Body of pancreas (tissue), 4 donors: Measurements from ENCODE around the gene NHSL1.

Experiments used
- POLR2A ChIP-seq, 3 donors: fragments of 450-650 bp; IDR thresholded peaks; one replicate each; pipeline ENCODE4 v1.6.1; 2016; ENCODE audit warnings: antibody characterized with exemption in 3 of 3, mild to moderate bottlenecking in 2 of 3
- TF ChIP-seq, protein P1 (sequence below), 7 experiments: fragments of 450-650 bp in 4 of 7; fragments of 200-600 bp in 3 of 7; sonication (generic) in 3 of 7; IDR thresholded peaks; one replicate each; pipeline ENCODE4 v1.5.1; 2016 to 2019; ENCODE audit warnings: antibody characterized with exemption in 7 of 7

DNA sequence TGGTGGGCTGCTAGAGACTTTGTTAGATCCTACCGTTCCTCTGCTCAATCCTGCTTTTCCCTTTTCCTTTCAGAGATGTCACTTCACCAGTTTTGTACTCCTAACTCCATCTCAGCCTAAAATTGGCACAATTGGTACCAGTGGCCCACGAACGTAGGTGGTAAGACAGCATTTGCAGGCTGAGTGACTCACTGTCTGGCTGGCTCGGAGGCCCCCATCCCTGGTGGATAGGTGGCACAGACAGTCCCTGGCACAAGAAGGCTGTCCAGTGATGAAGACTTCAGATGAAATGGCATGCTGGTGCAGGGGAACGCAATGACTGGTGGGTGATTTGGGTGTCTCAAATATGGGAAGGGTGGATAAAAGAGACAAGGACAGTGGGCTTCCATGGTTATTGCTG lies 84.2 kb downstream of the NHSL1 start:
- TF ChIP-seq, protein P1, sequence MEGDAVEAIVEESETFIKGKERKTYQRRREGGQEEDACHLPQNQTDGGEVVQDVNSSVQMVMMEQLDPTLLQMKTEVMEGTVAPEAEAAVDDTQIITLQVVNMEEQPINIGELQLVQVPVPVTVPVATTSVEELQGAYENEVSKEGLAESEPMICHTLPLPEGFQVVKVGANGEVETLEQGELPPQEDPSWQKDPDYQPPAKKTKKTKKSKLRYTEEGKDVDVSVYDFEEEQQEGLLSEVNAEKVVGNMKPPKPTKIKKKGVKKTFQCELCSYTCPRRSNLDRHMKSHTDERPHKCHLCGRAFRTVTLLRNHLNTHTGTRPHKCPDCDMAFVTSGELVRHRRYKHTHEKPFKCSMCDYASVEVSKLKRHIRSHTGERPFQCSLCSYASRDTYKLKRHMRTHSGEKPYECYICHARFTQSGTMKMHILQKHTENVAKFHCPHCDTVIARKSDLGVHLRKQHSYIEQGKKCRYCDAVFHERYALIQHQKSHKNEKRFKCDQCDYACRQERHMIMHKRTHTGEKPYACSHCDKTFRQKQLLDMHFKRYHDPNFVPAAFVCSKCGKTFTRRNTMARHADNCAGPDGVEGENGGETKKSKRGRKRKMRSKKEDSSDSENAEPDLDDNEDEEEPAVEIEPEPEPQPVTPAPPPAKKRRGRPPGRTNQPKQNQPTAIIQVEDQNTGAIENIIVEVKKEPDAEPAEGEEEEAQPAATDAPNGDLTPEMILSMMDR (IDR thresholded peaks at IDR 0.05): no peak
- no peak for TF ChIP-seq POLR2A (IDR thresholded peaks at IDR 0.05)
